CD14-positive monocyte (primary cell): ENCODE measurements around the gene NMS. TPM values are rescaled to one million over a fixed set of nuclear protein-coding genes. Genes with fewer than 3 reads are reported as not detected.

Experiments
- DNase-seq, 3 donors: peaks; one replicate each; pipeline ENCODE4 v3.0.0-alpha.2; 2011 to 2022
- H2AFZ ChIP-seq: 2 replicates; pipeline ENCODE4 v1.6.0; 2012; ENCODE audit warnings: mild to moderate bottlenecking, low read depth, low read length, inconsistent platforms; ENCODE audit not compliant: insufficient read depth, poor library complexity, severe bottlenecking
- H3K27ac ChIP-seq, 2 donors: 1 replicate in 1 of 2; 2 replicates in 1 of 2; pipeline ENCODE4 v1.5.1; 2012 to 2013; ENCODE audit warnings: low read length in 2 of 2, control low read depth in 1 of 2, inconsistent platforms in 1 of 2, low read depth in 1 of 2, mild to moderate bottlenecking in 1 of 2
- H3K27me3 ChIP-seq, 2 donors: one replicate each; pipeline versions ENCODE4 v1.6.0 to v1.6.1; 2011 to 2013; ENCODE audit warnings: low read length in 2 of 2; ENCODE audit not compliant: control insufficient read depth in 2 of 2, insufficient read depth in 2 of 2
- H3K36me3 ChIP-seq, 2 donors: replicated peaks in 1 of 2; 1 replicate in 1 of 2; 2 replicates in 1 of 2; pipeline versions ENCODE4 v1.5.1 to v1.6.1; 2012 to 2013; ENCODE audit warnings: low read length in 2 of 2, control low read depth in 1 of 2, inconsistent platforms in 1 of 2, mild to moderate bottlenecking in 1 of 2; ENCODE audit not compliant: insufficient read depth in 2 of 2, control insufficient read depth in 1 of 2
- H3K4me1 ChIP-seq, 2 donors: 1 replicate in 1 of 2; 2 replicates in 1 of 2; pipeline versions ENCODE4 v1.5.1 to v1.6.1; 2012 to 2013; ENCODE audit warnings: low read length in 2 of 2, control low read depth in 1 of 2, inconsistent platforms in 1 of 2, mild to moderate bottlenecking in 1 of 2, moderate library complexity in 1 of 2; ENCODE audit not compliant: insufficient read depth in 2 of 2, control insufficient read depth in 1 of 2
- H3K4me2 ChIP-seq: replicated peaks from 2 replicates; pipeline ENCODE3; 2012; ENCODE audit warnings: low read length, moderate library complexity, mild to moderate bottlenecking; ENCODE audit not compliant: poor library complexity, severe bottlenecking; ENCODE audit errors: extremely low read depth
- H3K4me3 ChIP-seq, 3 experiments: fragments of 200-600 bp in 1 of 3; sonication (generic) in 1 of 3; replicated peaks in 1 of 3; 1 replicate in 2 of 3; 2 replicates in 1 of 3; pipeline ENCODE4 v1.5.1; 2011 to 2013; ENCODE audit warnings: low read length in 3 of 3, mild to moderate bottlenecking in 3 of 3, control low read depth in 2 of 3, low read depth in 2 of 3, inconsistent platforms in 1 of 3, moderate library complexity in 1 of 3
- H3K79me2 ChIP-seq: 2 replicates; pipeline ENCODE4 v1.6.0; 2012; ENCODE audit warnings: mild to moderate bottlenecking, control low read depth, inconsistent platforms, low read length, moderate library complexity; ENCODE audit not compliant: insufficient read depth
- H3K9ac ChIP-seq: 2 replicates; pipeline ENCODE4 v1.6.0; 2017; ENCODE audit warnings: low read length, mild to moderate bottlenecking; ENCODE audit not compliant: insufficient read depth, poor library complexity, severe bottlenecking
- H3K9me3 ChIP-seq, 2 donors: replicated peaks in 1 of 2; 1 replicate in 1 of 2; 2 replicates in 1 of 2; pipeline versions ENCODE4 v1.5.1 to v1.6.1; 2012 to 2013; ENCODE audit warnings: low read length in 2 of 2, control low read depth in 1 of 2; ENCODE audit not compliant: control insufficient read depth in 1 of 2, insufficient read depth in 1 of 2
- H4K20me1 ChIP-seq: 2 replicates; pipeline ENCODE4 v1.6.0; 2012; ENCODE audit warnings: mild to moderate bottlenecking, low read length, control low read depth, moderate library complexity; ENCODE audit not compliant: insufficient read depth
- H3K27ac Mint-ChIP-seq, 7 donors: one replicate each; pipeline ENCODE4 v1.8.0; 2020; ENCODE audit warnings: mild to moderate bottlenecking in 7 of 7, mixed read lengths in 7 of 7, moderate library complexity in 6 of 7, inconsistent platforms in 2 of 7
- H3K27me3 Mint-ChIP-seq, 3 donors: one replicate each; pipeline ENCODE4 v1.8.0; 2021 to 2022; ENCODE audit warnings: low read depth in 3 of 3, mild to moderate bottlenecking in 3 of 3, mixed read lengths in 3 of 3, moderate library complexity in 3 of 3, inconsistent platforms in 1 of 3
- H3K36me3 Mint-ChIP-seq, 2 donors: one replicate each; pipeline ENCODE4 v1.8.0; 2020; ENCODE audit warnings: mixed read lengths in 2 of 2, inconsistent platforms in 1 of 2, mild to moderate bottlenecking in 1 of 2
- H3K4me1 Mint-ChIP-seq: one replicate; pipeline ENCODE4 v1.8.0; 2020; ENCODE audit warnings: mild to moderate bottlenecking, mixed read lengths
- H3K4me3 Mint-ChIP-seq, 2 donors: one replicate each; pipeline ENCODE4 v1.8.0; 2020; ENCODE audit warnings: mild to moderate bottlenecking in 2 of 2, mixed read lengths in 2 of 2, moderate library complexity in 1 of 2
- H3K9me3 Mint-ChIP-seq, 7 donors: one replicate each; pipeline ENCODE4 v1.8.0; 2020 to 2022; ENCODE audit warnings: mixed read lengths in 7 of 7, mild to moderate bottlenecking in 6 of 7, moderate library complexity in 6 of 7, inconsistent platforms in 2 of 7
- CTCF ChIP-seq: fragments of 200-600 bp; IDR thresholded peaks from one replicate; pipeline ENCODE4 v1.8.0; 2022; ENCODE audit warnings: antibody characterized with exemption, mild to moderate bottlenecking
- WGBS: methylation state at CpG from one replicate; pipeline ENCODE4 v1.1.5; 2013; ENCODE audit warnings: missing lambda C conversion rate; ENCODE audit not compliant: insufficient coverage; 5-methylcytosine and 5-hydroxymethylcytosine counted together
- intact Hi-C, 2 donors: fragments of 100-400 bp; cut with micrococcal nuclease; formaldehyde crosslinking; loops; one replicate each; pipeline versions ENCODE4 v1.15.0 to v1.15.1; 2023
- polyA plus RNA-seq, 3 donors: library from polyadenylated mRNA; depleted of rRNA in 1 of 3; unstranded in 2 of 3; stranded (reverse) in 1 of 3; fragments of 300-500 nt in 2 of 3; fragments of >200 nt in 1 of 3; fragmentation: Illumina TruSeq in 2 of 3; gene quantifications; 1 replicate in 2 of 3; 2 replicates in 1 of 3; pipeline ENCODE4 v1.2.3, GENCODE V29; 2012 to 2021

Gene NMS
- polyA plus RNA-seq, 3 donors: not detected

DNA sequence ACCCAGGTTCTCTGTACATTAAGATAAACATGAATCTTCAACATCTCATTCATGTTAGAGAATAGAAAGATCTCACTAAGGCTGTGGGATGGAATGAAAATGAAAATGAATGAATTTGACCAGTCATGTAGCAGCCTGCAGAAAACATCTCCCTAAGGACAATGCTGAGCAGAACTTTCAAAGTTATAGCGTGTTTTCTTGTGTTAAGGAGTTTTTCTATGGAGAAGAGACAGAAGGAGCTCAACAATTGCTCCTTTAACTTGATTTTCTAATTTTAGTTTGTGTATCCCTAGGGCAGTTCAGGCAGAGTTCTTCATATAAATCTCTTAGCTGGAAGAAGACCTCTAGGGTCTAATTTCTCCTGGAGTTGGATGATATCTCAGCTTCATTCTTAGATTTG lies 47.3 kb downstream of the NMS start:
- Histone ChIP-seq H3K27ac (no peak overlapping the region), H4K20me1 (no peaks in the 10 kb centered on the region), H3K4me3 (no peak overlapping the region), H3K27me3 (no peaks in the 10 kb centered on the region), H3K4me2 (no peak overlapping the region), H3K36me3 (no peaks in the 10 kb centered on the region), H3K9me3 (no peaks in the 10 kb centered on the region), H3K9ac (no peak overlapping the region), H2AFZ (no peak overlapping the region), H3K79me2 (no peaks in the 10 kb centered on the region), H3K4me1 (no peaks in the 10 kb centered on the region)
- H3K27ac Mint-ChIP-seq: no peak overlapping the region
- no peak for TF ChIP-seq CTCF
- no CpG with 5 or more reads among the region's 1 CpG for WGBS
- no peaks in the 10 kb centered on the region for H3K36me3 Mint-ChIP-seq
- intact Hi-C loops: no loop called here
- no peak for DNase-seq
- H3K9me3 Mint-ChIP-seq: peaks cover 0 to 11% (median 2%) of the 10 kb centered on the region in 7 donors
- H3K27me3 Mint-ChIP-seq: peaks cover 0 to 8% (median 4%) of the 10 kb centered on the region in 3 donors
- H3K4me1 Mint-ChIP-seq: peaks cover 5% of the 10 kb centered on the region
- H3K4me3 Mint-ChIP-seq: no peak overlapping the region

DNA sequence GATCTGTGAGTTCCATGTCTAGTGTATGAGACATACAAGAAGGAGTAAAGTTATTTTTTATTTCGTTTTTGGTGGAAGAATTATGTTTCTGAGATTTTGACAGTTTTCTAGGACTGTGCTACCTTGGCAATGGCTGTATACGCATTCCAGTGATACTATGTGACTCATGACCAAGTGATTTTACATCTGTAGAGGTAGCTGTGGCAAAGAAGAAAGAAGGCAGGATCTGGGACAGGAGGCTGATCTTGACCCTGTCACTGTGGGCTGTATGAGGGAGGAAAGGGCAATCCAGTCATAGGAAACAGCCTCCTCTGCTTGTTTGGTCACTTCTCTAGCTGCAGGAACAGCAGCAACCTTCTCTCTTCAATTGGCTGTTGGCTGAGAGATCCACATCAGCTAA lies 48.5 kb downstream of the NMS start:
- no peaks in the 10 kb centered on the region for H3K36me3 Mint-ChIP-seq
- H3K9ac ChIP-seq: no peak overlapping the region
- no peak overlapping the region for H3K4me2 ChIP-seq
- H3K36me3 ChIP-seq: no peaks in the 10 kb centered on the region
- no peaks in the 10 kb centered on the region for H3K4me1 ChIP-seq
- H3K27ac ChIP-seq: no peak overlapping the region
- no peaks in the 10 kb centered on the region for H3K79me2 ChIP-seq
- H3K9me3 Mint-ChIP-seq: peaks cover 0 to 11% (median 2%) of the 10 kb centered on the region in 7 donors
- no peak overlapping the region for H3K27ac Mint-ChIP-seq
- no peaks in the 10 kb centered on the region for H3K27me3 ChIP-seq
- TF ChIP-seq CTCF: no peak
- intact Hi-C loops: no loop called here
- no peak overlapping the region for H3K4me3 Mint-ChIP-seq
- no peaks in the 10 kb centered on the region for H4K20me1 ChIP-seq
- H3K27me3 Mint-ChIP-seq: peaks cover 0 to 8% (median 4%) of the 10 kb centered on the region in 3 donors
- peaks cover under 1% of the 10 kb centered on the region for H3K4me1 Mint-ChIP-seq
- no peaks in the 10 kb centered on the region for H3K9me3 ChIP-seq
- no peak overlapping the region for H3K4me3 ChIP-seq
- WGBS: 81% methylated on average over 2 of the region's 2 CpGs
- no peak for DNase-seq
- H2AFZ ChIP-seq: no peak overlapping the region
